Posterior cingulate gyrus (tissue), 11 donors: ENCODE results near the gene DENND1A.
"Not testable (repeated sequence)": the region's sequence is repeated elsewhere in the genome, so short reads cannot be mapped to it uniquely, and the experiment has no call there.

Experiments
- DNase-seq, 10 donors: peaks; one replicate each; pipeline versions ENCODE4 v3.0.0 to v3.0.0-alpha.2; 2020 to 2021; ENCODE audit warnings: mixed read lengths in 3 of 10
- intact Hi-C: fragments of 100-400 bp; cut with DNase I; formaldehyde crosslinking; loops from one replicate; pipeline ENCODE4 v1.15.1; 2023

The DENND1A gene

GRCh38 chr9:123745451-123745850 is 184.5 kb downstream of the DENND1A start:
- no peak for DNase-seq
- intact Hi-C loops: no loop called here

GRCh38 chr9:123743737-123744136 is 186.2 kb downstream of the DENND1A start:
- DNase-seq: no peak
- intact Hi-C loops: no loop called here

- peak in 9 of 10 donors; percentile 27 to 87 (median 38) for DNase-seq
- intact Hi-C loops: no loop called here
Measured at GRCh38 chr9:123742009-123742767, 187.7 kb downstream of the DENND1A start.

- DNase-seq: no peak
- intact Hi-C loops: no loop called here
Measured at GRCh38 chr9:123741214-123741613, 188.7 kb downstream of the DENND1A start.

- no peak for DNase-seq
- intact Hi-C loops: no loop called here
Measured at GRCh38 chr9:123739902-123740301, 190.0 kb downstream of the DENND1A start.

GRCh38 chr9:123739387-123739786 is 190.5 kb downstream of the DENND1A start:
- intact Hi-C loops: no loop called here
- DNase-seq: no peak

- intact Hi-C loops: no loop called here
- no peak for DNase-seq
Measured at GRCh38 chr9:123738648-123739047, 191.3 kb downstream of the DENND1A start.

GRCh38 chr9:123735376-123735775 is 194.6 kb downstream of the DENND1A start:
- no peak for DNase-seq
- intact Hi-C loops: no loop called here

- not testable (repeated sequence) for DNase-seq
- intact Hi-C loops: loop anchor here (10.0 kb wide), 1 partner anchor 286 kb away; the partner anchor contains the start of gene LHX2
Measured at GRCh38 chr9:123728571-123728970, 201.4 kb downstream of the DENND1A start.

- DNase-seq: no peak
- intact Hi-C loops: loop anchor here (10.0 kb wide), 1 partner anchor 287 kb away; the partner anchor contains the start of gene LHX2
Measured at GRCh38 chr9:123727332-123727731, 202.6 kb downstream of the DENND1A start.

GRCh38 chr9:123725389-123725788 is 204.5 kb downstream of the DENND1A start:
- intact Hi-C loops: loop anchor here (10.0 kb wide), 1 partner anchor 289 kb away; the partner anchor contains the start of gene LHX2
- peak; percentile 52 to 94 (median 61) for DNase-seq

GRCh38 chr9:123724211-123724796 is 205.6 kb downstream of the DENND1A start:
- intact Hi-C loops: loop anchor here (5.0 to 10.0 kb wide), 2 partner anchors 290 to 318 kb away; partner anchors contain the start of gene LHX2
- peak in 7 of 10 donors; percentile 18 to 86 (median 28) for DNase-seq

GRCh38 chr9:123723135-123723875 is 206.6 kb downstream of the DENND1A start:
- intact Hi-C loops: loop anchor here (5.0 to 10.0 kb wide), 2 partner anchors 291 to 319 kb away; partner anchors contain the start of gene LHX2
- DNase-seq: no peak

- no peak for DNase-seq
- intact Hi-C loops: loop anchor here (5.0 to 10.0 kb wide), 2 partner anchors 292 to 320 kb away; partner anchors contain the start of gene LHX2
Measured at GRCh38 chr9:123722378-123722777, 207.5 kb downstream of the DENND1A start.

GRCh38 chr9:123718188-123718587 is 211.7 kb downstream of the DENND1A start:
- intact Hi-C loops: no loop called here
- no peak for DNase-seq

GRCh38 chr9:123717581-123718175 is 212.2 kb downstream of the DENND1A start:
- intact Hi-C loops: no loop called here
- no peak for DNase-seq

- DNase-seq: no peak
- intact Hi-C loops: no loop called here
Measured at GRCh38 chr9:123716339-123716945, 213.5 kb downstream of the DENND1A start.

- DNase-seq: no peak
- intact Hi-C loops: no loop called here
Measured at GRCh38 chr9:123715258-123715657, 214.7 kb downstream of the DENND1A start.

- intact Hi-C loops: no loop called here
Measured at GRCh38 chr9:123713282-123713681, 216.6 kb downstream of the DENND1A start.

GRCh38 chr9:123712399-123712798 is 217.5 kb downstream of the DENND1A start:
- intact Hi-C loops: no loop called here
- no peak for DNase-seq

More at GRCh38 chr9:123713282-123713681, 216.6 kb downstream of the DENND1A start:
- no peak for DNase-seq
